SK-N-MC (cell line): ENCODE data around the gene CTSG.

ENCODE experiments used
- EZH2 ChIP-seq: fragments of 200-600 bp; sonication (generic); IDR thresholded peaks from one replicate; pipeline ENCODE4 v1.6.1; 2017; ENCODE audit warnings: antibody characterized with exemption
- FOXP2 ChIP-seq: optimal IDR thresholded peaks from 2 replicates; pipeline ENCODE3; 2011; ENCODE audit warnings: mild to moderate bottlenecking, moderate library complexity; ENCODE audit not compliant: insufficient read depth; ENCODE audit errors: extremely low read length, control extremely low read depth
- POLR2AphosphoS5 ChIP-seq: IDR thresholded peaks from 2 replicates; pipeline ENCODE4 v1.6.1; 2012; ENCODE audit warnings: mild to moderate bottlenecking, low read depth, low read length, borderline replicate concordance

GRCh38 chr14:24574206-24574774 is 1.8 kb downstream of the CTSG start:
- TF ChIP-seq POLR2AphosphoS5 (no peak), EZH2 (no peak), FOXP2 (no peak)
